Umbilical cord (tissue), 2 donors: ENCODE results near the gene MCEE. TPM values are rescaled to one million over a fixed set of nuclear protein-coding genes. Genes with fewer than 3 reads are reported as not detected.
"Not testable (repeated sequence)": the region's sequence is repeated elsewhere in the genome, so short reads cannot be mapped to it uniquely, and the experiment has no call there.

Experiments
- DNase-seq: peaks from one replicate; pipeline ENCODE4 v3.0.0-alpha.2; 2015; ENCODE audit warnings: low spot score
- total RNA-seq: library from RNA; depleted of rRNA; stranded (reverse); fragments of >200 nt; gene quantifications from one replicate; pipeline ENCODE4 v1.2.3, GENCODE V29; 2014; ENCODE audit warnings: low replicate concordance; ENCODE audit not compliant: insufficient read depth

The MCEE gene
- 13.7 TPM for total RNA-seq

DNA sequence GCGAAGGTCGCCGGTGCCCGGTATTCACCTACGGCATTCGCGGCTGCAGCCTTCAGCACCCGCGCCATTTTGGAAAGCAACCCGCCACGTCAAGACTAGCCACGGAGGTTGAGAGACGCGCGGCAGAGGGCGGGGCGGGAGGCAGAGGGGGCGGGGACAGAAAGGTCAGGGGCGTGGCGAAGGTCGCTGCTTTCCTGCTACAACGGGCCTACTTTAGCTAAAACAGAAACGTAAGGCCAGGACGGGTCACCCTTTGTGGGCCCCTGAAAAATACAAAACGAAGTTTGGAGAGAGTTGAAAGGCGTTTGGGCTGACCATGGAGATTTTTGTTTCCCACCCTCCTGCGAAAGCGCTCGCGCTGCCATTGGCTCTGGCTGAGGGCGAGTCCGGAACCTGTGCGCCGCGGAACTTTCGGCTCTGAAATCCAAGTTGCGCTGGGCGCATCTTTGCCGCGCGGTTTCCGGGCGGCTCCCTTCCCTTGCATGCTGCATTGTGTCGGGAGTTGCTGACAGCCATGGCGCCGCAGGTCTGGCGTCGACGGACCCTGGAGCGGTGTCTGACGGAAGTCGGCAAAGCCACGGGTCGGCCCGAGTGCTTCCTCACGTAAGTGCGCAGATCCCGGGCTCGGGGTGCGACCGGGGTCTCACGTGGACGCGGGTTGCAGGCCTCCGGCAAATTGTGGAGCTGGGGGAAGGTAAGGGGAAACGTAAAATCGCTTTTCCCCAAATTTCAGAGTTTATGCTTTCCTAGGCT is at the start of gene MCEE, which contains the start of gene MPHOSPH10:
Gene MCEE (minus strand): TSS at position 78 of the 753 bp plus-strand sequence. CDS start 10 bp downstream, at position 68.
Gene MPHOSPH10 (plus strand): TSS at position 483 of the 753 bp plus-strand sequence. CDS start 32 bp downstream, at position 515.
- DNase-seq = peak; percentile 97

DNA sequence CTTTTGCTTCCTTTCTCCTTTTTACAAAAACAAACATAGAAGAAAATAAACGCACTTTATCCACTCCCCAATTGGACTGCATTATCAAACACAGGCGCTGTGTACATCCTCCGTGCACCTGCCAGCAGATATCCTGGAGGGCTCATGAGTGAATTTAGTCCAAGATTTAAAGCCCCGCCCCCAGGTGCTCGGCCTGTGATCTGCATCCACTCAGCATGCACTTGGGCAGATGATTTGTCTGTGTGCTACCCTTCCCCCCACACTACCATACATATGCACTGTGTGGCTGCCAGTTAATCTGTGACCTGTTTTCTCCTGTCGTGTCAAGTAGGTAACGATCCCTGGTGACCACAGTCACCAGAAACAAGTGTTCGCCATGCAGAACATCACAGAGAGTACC is 48.8 kb upstream of the MCEE start:
- DNase-seq = not testable (repeated sequence)

DNA sequence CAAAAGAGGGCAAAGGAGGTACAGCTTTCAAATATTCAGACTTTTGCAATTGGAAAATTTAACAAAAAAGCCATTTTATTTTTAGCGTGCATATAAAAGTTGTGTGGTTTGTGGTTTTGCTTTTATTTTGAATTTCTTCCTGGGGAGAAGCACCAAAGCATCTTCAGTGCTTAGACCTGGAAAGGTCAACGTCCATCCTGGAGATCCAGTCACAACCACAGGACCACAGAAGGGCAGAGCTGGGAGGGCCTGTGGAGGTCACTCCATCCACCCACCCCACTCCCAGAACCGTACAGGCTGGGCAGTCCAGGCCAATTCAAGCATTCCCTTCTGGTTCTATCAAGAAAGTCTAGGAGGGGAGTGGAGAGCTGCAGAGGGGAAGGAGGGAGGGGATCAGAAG is 44.2 kb upstream of the MCEE start:
- DNase-seq = no peak

DNA sequence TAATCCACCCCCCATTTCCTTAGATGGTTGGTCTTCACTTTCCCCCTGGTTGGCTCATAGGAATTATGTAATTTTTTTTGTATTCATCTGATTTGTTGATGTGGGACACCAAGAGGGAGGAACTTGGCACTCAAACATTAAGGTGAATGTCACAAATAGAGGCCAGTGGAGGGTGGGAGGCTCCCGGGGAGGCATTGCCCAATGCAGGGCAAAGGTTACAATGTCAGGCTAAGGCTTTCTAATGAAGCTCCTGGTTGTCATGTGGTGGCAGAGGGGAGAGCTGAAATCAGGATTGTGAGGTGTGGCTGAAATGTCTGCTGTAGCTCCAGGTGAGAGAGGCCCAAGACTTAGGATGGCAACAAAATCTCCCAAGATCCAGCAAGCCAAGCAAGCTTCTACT is 43.1 kb upstream of the MCEE start:
- no peak for DNase-seq

DNA sequence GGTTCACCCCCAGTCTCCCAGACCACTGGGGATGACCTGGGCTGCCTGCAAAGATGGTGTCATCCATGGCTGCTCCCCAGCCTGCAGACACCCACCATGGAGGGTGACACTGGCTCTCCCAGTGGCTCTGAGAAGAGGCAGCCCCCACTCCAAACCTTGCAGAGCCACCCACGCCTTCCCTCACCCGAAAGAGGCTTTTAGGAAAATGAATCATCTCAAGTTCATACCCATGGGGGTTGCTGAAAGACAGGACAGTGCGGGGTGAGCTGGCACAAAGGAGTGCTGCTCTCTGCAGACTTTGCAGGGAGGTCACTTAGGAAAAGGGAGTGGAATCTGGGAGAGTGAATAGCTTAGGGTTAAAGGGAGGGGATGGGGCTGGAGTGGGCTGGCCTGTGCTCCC is 36.8 kb upstream of the MCEE start:
- DNase-seq = no peak

DNA sequence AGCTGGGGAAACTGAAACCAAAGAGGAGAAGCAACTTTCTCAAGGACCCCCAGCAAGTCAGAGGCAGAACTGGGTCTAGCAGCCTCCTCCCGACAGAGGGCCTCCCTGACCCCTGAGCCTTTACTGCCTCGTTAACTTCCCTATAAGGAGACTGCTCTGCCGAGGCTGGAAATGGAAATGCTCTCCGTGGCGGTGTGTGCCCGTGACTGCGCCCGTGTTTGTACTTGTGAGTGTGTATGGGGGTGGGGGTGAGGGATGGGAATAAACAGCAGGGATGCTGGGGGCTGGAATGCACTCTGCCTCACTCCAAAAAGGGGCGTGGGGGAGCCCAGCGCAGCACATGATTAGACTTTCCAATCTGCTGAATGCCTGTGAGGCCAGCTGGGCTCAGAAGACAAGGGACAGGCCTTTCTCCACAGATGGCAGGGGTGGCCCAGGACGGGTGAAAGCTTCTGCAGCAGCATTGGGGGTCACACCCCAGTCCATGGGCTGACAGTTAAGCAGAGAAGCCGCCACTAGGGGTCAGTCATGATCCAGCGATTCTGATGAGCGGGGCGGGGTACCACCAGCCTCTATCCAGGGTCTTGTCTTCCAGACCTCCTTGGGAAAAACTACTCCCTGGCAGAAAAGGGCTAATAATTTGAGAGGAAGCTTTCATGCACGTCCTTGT is 27.2 kb upstream of the MCEE start:
- DNase-seq = peak; percentile 48

DNA sequence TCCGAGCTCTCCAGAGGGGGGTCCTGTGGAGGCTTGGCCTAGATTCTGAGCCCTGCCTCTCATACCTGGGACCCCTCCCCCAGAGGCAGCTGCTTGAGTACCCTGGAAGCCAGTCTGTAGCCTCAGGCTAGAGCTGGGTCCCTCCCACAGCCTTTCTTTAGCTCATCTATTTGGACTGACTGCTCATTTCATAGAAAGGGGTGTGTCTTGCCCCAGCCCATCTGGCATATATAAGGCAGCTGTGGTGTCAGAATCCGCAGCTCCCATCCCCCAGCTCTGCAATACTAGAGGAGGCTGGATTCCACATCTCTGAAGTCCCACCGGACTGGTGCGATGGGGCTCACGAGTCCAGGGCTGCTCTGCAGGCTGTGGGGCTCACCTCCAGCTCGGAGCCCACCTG is 26.5 kb upstream of the MCEE start:
- DNase-seq = peak; percentile 64

DNA sequence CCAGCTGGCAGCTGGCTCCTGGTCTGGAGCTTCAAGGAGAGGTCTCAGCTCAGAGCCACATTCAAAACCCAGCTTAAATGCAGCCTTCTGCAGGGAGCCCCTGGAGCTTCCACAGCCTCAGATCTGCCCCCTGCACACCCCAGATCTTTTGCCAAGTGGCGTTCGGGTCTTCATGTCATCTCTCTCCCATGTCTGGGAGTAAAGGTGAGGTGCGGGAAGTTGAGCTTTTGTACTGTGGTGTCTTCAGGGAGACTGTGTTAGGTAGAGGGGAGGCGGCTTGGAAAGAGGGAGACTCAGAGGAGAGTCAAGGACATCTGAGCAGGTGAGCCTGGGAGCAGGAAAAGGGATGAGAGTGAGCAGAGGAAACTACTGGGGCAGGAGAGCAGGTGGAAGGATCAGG is 25.8 kb upstream of the MCEE start:
- no peak for DNase-seq

DNA sequence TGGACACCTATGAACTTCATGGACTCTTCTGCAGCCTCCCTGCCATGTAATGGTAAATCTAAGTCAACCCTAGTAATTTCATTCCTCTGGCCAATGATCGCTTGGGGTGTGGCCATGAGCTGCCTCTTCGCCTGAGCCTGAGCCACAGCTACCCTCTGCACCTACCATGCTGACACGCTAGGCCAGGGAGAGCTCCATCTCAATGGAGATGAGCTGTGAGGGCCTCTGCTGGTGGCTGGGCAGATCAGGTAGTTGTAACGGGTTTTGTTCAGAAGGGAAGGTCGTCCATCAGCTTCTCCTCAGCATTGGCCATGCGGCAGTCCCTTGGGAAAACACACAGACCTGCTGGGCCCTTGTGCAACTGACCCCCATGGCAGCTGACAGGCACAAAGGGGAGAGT is 24.8 kb upstream of the MCEE start:
- no peak for DNase-seq

DNA sequence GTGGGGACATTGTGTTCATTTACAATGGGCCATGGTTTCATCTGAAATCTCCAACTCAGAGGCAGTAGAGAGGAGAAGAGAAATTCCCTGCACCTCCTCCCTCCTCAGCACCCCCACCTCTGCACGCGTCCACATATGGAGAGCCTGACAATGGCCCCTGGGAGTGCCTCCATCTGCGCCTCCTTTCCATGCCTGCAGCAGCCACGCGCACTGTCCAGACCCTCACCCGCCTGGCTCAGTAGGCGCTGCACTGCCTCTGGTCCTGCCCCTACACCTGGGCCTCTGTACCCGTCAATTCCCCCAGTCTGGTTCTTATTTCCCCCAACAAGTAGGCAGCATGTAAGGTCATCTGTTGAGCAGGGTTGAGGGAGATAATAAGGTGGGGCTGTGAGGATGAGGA is 24.2 kb upstream of the MCEE start:
- DNase-seq = no peak

DNA sequence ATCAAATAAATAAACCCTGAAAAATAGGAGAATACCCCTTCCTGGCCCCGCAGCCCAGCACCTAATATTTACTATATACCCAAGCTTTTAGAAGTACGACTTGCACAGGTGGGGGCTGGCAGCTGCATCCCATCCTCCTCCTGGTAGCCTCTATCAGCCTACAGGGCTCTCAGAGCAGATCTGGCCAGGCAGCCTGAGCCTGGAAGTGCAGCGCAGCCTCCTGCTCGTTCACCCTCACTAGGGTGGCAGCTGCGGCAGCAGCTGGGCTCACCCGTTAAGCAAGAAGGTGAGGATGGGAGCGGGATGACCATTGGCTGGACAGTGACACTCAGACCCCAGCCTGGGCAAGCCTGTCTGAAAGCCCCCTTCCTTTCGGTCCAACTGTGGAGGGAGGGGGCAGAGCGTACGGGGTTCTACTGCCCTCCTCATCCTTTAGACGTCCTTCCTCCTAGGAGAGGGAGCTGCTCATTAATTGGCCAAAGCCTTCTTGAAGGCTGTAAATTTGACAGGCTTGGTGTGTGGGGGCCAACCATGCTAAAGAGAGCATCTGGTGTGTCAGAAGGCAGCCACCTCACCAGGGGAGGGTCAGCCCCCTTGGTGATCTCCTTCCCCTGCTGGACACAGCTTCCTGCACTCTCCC is 23.7 kb upstream of the MCEE start:
- DNase-seq = no peak

DNA sequence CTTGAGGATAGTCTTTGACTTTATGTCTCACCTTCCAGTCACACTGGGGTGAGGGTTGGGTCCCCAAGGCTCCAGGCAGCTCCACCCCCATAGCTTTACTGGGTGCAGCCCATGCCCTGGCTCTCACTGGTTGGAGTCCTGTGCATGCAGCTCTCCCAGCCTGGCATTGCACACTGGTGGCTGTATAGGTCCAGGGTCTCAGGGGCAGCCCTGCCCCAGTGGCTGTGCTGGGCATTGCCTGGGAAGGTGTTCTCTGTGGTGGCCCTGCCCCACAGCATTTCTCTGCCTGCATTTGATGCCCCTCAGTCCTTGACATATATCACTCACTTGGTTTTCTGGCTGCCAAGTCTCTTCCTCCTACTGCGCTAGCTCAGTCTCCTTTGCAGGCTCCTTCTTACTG is 21.6 kb upstream of the MCEE start:
- DNase-seq = no peak

DNA sequence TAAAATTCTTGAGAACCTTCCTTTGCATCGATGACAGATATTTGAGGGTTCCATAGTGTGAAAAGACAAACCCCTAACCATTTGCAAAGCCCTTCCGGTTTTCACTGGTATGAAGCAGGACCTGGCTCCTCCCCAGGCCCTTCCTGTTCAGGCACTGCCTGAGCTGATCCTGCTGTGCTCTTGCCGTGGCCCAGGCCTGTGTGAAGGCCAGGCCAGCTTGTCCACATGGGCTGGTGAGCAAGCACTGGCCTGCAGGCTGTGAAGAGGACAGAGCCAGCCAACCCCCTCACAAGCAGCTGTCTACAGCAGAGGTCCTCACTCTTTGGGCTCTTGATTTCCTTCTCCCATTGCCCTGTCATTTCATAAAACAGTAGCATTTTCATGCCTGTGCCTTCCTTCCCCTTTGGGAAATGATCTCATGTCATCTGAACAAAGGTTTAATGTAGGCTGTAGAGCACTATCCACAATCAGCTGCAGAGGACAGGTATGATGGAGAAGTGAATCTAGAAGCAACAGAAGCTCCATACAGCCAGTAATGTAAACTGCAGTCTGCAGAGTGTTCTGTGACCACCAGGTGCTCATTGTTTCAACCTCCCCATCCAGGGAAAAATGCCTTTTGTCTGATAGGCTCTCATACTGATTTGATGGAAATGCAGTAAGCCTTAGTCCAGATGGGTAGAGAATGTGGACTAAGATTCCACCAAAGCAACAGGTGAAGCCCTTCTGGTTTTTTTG is 20.2 kb upstream of the MCEE start:
- DNase-seq = no peak

DNA sequence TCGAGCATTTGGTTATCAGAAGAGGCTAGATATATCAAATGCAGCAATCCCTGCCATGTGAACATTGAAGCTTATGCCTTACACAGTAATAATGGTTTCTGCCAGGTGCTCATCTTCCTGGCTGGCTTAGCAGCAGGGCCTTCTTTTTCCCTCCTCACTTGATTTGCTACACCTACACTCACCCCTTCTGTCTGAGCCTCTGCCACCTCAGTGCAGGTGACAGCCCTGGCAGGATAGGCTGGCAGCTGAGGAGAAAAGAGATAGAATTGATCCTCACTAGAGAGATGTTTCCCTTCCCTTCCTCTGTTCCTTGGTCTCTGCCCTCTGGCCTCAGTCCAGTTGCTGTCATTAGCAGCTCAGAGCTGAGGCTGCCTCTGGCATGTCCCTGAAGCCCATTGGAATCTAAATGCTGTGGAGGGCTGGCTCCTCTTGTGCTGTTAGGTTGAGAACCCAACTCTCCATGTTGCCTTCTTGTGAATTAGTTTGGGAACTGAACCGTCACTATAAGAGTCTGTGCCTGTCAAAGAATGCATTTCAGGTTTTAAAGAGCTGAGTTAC is 18.6 kb upstream of the MCEE start:
- no peak for DNase-seq

DNA sequence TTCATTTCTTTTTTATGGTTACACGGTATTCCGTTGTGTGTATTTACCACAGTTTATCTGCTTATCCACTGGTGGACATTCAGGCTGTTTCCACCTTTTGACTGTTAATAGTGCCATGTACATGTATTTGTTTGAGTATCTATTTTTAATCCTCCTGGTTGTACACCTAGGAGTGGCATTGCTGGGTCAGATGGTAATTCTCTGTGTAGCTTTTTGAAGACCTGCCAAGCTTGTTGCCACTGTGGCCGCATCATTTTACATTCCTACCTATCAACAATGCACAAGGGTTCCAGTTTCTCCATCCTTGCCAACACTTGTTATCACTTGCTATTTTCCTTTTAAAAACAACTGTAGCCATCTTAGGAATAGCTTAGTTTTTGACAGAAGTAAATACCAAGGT is 13.8 kb upstream of the MCEE start:
- no peak for DNase-seq

DNA sequence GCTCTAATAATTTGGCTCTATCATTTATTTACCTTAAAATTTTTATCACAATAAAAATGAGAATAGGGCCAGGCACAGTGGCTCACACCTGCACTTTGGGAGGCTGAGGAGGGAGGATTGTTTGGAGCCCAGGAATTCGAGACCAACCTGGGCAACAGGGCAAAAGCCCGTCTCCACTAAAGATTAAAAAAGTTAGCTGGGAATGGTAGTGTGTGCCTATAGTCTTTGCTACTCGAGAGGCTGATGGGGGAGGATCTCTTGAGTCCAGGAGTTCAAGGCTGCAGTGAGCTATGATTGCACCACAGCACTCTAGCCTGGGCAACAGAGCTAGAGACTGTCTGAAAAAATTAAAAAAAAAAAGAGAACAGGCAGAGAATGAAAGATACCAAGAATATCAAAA is 6.1 kb upstream of the MCEE start:
- no peak for DNase-seq

DNA sequence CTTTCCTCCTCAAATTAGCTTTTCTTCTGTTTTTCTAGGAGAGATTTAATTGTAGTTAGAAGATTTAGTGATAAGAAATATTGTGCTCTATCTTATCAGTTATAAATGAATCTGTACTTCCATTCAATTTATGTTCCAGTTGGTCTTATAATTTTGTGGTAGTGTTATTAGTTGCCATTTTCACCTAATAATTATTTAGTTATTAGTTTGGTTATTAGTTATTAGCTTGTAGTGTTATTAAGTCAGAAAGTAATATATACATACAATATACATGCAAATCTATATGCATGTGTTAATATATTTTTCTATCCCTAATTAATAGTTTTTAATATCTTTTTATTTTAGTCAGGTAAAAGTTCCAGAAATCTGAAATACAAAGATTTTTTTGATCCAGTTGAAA is 3.6 kb upstream of the MCEE start:
- no peak for DNase-seq

DNA sequence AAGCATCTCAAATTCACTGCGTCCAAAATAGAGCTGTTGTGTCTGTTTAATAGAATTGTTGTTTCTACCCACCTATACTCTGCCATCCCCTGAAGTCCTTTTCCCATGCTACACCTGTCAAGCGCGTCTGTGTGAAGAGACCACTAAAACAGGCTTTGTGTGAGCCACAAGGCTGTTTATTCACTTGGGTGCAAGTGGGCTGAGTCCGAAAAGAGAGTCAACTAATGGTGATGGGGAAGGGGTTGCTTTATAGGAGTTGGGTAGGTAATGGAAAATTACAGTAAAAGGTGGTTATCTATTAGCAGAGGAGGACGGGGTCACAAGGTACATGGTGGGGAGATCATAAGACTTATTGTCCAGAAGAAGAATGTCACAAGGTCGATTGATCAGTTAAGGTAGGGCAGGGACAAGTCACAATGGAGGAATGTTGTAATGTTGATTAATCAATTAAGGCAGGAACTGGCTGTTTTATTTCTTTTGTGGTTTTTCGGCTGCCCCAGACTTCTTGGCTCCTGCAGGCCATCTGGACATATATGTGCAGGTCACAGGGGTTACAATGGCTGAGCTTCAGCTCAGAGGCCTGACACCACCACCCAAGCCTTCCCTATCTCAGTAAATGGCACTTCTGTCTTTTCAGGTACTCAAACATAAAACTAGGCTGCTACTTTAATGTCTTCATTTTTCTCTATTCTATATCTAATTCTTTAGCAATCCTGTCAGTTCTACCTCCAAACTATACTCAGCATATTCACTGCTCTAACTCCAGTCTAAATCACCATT is 1.5 kb upstream of the MCEE start:
- DNase-seq = not testable (repeated sequence)

DNA sequence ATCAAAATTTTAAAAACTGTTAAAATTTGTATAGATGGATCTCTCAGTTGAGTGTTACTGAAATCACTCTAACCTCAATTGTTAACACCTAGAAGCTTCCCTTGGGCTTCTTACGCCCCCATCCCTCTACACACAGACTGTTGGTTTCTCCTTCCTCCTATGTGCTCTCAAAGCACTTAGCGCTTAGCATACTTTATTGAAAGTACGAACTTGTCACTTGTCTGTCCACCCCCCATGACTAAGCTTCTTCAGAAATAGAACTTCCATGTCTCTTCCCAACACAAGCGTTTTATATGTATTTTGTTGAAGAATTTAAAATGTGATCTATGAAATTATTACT is 846 bp upstream of the MCEE start:
- DNase-seq = no peak

DNA sequence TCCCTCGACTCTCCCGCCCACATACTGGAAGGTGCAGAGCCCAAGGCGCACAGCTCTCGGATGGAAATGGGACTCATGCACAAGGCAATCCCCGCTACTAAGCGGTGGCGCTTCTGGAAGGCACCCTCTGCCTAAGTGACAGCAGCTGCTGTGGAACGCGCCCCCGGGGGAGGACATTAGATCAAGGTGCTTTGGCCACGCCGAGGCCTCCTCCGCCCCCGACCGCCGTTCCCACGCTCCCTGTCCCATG is 202 bp downstream of the MCEE start:
- DNase-seq = peak; percentile 75
